ENCODE data around the gene TM4SF5. TPM values are rescaled to one million over a fixed set of nuclear protein-coding genes. Genes with fewer than 3 reads are reported as not detected.
A peak's percentile ranks its signal among the peaks of the same experiment; 100 is the strongest.

The TM4SF5 gene
- total RNA-seq, 1 experiment from 2014 or later: not detected

DNA sequence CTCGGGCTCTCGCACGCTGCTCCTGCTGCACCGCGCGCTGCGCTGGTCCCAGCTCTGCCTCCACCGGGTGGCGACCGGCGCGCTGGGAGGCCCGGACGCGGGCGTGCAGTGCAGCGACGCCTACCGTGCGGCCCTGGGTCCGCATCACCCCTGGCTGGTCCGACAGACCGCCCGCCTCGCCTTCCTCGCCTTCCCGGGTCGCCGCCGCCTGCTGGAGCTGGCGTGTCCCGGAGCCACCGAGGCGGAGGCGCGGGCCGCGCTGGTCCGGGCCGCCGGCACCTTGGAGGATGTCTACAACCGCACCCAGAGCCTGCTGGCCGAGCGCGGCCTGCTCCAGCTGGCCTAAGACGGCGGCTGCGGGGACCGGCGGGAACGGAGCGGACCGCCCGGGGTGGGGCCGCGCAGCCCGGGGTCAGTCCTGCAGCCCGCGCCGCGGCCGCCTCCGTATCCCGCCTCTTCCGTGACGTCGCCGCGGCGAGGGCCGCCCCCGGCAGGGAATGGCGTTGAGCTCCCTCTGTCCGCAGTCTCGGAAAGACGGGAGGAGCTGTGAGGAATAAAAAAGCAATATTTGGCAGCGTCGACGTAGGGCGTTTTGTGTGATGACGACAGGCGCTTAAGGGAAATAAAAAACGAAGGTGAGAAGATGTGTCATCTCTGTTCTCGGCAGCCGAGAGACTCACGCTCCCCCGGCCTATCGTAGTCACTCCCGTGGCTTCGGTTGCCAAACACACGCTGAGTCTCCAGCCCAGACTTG is 18.4 kb downstream of the TM4SF5 start (continued):
- TF ChIP-seq TEAD4 (CRISPR knock-in tag; IDR thresholded peaks at IDR 0.05): no peak
- TF ChIP-seq ZNF263 (CRISPR knock-in tag; IDR thresholded peaks at IDR 0.05; ENCODE audit: low read depth): 0 out of 2 replicates have a peak, but pooled peaks have one; percentile 35
- TF ChIP-seq, protein P1, sequence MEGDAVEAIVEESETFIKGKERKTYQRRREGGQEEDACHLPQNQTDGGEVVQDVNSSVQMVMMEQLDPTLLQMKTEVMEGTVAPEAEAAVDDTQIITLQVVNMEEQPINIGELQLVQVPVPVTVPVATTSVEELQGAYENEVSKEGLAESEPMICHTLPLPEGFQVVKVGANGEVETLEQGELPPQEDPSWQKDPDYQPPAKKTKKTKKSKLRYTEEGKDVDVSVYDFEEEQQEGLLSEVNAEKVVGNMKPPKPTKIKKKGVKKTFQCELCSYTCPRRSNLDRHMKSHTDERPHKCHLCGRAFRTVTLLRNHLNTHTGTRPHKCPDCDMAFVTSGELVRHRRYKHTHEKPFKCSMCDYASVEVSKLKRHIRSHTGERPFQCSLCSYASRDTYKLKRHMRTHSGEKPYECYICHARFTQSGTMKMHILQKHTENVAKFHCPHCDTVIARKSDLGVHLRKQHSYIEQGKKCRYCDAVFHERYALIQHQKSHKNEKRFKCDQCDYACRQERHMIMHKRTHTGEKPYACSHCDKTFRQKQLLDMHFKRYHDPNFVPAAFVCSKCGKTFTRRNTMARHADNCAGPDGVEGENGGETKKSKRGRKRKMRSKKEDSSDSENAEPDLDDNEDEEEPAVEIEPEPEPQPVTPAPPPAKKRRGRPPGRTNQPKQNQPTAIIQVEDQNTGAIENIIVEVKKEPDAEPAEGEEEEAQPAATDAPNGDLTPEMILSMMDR (IDR thresholded peaks at IDR 0.05): peak; percentile 20; the same call in 1 of the 2 replicates
- TF ChIP-seq ESRRA (CRISPR knock-in tag; IDR thresholded peaks at IDR 0.05; ENCODE audit: borderline replicate concordance): peak; percentile 65; the same call in 1 of the 2 replicates
- no peak for TF ChIP-seq SMAD4 (CRISPR knock-in tag; IDR thresholded peaks at IDR 0.05)
- TF ChIP-seq ZBTB21 (CRISPR knock-in tag; IDR thresholded peaks at IDR 0.05; ENCODE audit: borderline replicate concordance): 0 out of 2 replicates have a peak, but pooled peaks have one; percentile 57
- TF ChIP-seq PRRX2 (CRISPR knock-in tag; IDR thresholded peaks at IDR 0.05): no peak
- TF ChIP-seq SP1 (CRISPR knock-in tag; conservative IDR thresholded peaks at IDR 0.05): peak; percentile 80
- TF ChIP-seq, protein P2, sequence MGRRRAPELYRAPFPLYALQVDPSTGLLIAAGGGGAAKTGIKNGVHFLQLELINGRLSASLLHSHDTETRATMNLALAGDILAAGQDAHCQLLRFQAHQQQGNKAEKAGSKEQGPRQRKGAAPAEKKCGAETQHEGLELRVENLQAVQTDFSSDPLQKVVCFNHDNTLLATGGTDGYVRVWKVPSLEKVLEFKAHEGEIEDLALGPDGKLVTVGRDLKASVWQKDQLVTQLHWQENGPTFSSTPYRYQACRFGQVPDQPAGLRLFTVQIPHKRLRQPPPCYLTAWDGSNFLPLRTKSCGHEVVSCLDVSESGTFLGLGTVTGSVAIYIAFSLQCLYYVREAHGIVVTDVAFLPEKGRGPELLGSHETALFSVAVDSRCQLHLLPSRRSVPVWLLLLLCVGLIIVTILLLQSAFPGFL (CRISPR knock-in tag; IDR thresholded peaks at IDR 0.05; ENCODE audit: borderline replicate concordance): peak; percentile 25; the same call in 1 of the 2 replicates
- TF ChIP-seq, protein P3, sequence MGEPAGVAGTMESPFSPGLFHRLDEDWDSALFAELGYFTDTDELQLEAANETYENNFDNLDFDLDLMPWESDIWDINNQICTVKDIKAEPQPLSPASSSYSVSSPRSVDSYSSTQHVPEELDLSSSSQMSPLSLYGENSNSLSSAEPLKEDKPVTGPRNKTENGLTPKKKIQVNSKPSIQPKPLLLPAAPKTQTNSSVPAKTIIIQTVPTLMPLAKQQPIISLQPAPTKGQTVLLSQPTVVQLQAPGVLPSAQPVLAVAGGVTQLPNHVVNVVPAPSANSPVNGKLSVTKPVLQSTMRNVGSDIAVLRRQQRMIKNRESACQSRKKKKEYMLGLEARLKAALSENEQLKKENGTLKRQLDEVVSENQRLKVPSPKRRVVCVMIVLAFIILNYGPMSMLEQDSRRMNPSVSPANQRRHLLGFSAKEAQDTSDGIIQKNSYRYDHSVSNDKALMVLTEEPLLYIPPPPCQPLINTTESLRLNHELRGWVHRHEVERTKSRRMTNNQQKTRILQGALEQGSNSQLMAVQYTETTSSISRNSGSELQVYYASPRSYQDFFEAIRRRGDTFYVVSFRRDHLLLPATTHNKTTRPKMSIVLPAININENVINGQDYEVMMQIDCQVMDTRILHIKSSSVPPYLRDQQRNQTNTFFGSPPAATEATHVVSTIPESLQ (CRISPR knock-in tag; IDR thresholded peaks at IDR 0.05): no peak
- TF ChIP-seq, protein P4, sequence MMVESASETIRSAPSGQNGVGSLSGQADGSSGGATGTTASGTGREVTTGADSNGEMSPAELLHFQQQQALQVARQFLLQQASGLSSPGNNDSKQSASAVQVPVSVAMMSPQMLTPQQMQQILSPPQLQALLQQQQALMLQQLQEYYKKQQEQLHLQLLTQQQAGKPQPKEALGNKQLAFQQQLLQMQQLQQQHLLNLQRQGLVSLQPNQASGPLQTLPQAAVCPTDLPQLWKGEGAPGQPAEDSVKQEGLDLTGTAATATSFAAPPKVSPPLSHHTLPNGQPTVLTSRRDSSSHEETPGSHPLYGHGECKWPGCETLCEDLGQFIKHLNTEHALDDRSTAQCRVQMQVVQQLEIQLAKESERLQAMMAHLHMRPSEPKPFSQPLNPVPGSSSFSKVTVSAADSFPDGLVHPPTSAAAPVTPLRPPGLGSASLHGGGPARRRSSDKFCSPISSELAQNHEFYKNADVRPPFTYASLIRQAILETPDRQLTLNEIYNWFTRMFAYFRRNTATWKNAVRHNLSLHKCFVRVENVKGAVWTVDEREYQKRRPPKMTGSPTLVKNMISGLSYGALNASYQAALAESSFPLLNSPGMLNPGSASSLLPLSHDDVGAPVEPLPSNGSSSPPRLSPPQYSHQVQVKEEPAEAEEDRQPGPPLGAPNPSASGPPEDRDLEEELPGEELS (CRISPR knock-in tag; IDR thresholded peaks at IDR 0.05): peak; percentile 22
- peak; percentile 59; the same call in 1 of the 2 replicates for TF ChIP-seq GABPB1 (CRISPR knock-in tag; IDR thresholded peaks at IDR 0.05)
- no peak for TF ChIP-seq ATF1 (CRISPR knock-in tag; IDR thresholded peaks at IDR 0.05)
- TF ChIP-seq, protein P5, sequence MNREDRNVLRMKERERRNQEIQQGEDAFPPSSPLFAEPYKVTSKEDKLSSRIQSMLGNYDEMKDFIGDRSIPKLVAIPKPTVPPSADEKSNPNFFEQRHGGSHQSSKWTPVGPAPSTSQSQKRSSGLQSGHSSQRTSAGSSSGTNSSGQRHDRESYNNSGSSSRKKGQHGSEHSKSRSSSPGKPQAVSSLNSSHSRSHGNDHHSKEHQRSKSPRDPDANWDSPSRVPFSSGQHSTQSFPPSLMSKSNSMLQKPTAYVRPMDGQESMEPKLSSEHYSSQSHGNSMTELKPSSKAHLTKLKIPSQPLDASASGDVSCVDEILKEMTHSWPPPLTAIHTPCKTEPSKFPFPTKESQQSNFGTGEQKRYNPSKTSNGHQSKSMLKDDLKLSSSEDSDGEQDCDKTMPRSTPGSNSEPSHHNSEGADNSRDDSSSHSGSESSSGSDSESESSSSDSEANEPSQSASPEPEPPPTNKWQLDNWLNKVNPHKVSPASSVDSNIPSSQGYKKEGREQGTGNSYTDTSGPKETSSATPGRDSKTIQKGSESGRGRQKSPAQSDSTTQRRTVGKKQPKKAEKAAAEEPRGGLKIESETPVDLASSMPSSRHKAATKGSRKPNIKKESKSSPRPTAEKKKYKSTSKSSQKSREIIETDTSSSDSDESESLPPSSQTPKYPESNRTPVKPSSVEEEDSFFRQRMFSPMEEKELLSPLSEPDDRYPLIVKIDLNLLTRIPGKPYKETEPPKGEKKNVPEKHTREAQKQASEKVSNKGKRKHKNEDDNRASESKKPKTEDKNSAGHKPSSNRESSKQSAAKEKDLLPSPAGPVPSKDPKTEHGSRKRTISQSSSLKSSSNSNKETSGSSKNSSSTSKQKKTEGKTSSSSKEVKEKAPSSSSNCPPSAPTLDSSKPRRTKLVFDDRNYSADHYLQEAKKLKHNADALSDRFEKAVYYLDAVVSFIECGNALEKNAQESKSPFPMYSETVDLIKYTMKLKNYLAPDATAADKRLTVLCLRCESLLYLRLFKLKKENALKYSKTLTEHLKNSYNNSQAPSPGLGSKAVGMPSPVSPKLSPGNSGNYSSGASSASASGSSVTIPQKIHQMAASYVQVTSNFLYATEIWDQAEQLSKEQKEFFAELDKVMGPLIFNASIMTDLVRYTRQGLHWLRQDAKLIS (CRISPR knock-in tag; IDR thresholded peaks at IDR 0.05; ENCODE audit: borderline replicate concordance): no peak
- peak; percentile 51; the same call in 1 of the 2 replicates for TF ChIP-seq FOXK1 (CRISPR knock-in tag; IDR thresholded peaks at IDR 0.05)
- TF ChIP-seq, protein P6, sequence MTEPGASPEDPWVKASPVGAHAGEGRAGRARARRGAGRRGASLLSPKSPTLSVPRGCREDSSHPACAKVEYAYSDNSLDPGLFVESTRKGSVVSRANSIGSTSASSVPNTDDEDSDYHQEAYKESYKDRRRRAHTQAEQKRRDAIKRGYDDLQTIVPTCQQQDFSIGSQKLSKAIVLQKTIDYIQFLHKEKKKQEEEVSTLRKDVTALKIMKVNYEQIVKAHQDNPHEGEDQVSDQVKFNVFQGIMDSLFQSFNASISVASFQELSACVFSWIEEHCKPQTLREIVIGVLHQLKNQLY (CRISPR knock-in tag; IDR thresholded peaks at IDR 0.05): 0 out of 2 replicates have a peak, but pooled peaks have one; percentile 38
- peak; percentile 94 for TF ChIP-seq ZNF423 (CRISPR knock-in tag; IDR thresholded peaks at IDR 0.05)
- 0 out of 2 replicates have a peak, but pooled peaks have one; percentile 35 for TF ChIP-seq ZNF232 (CRISPR knock-in tag; IDR thresholded peaks at IDR 0.05)
- no peak for TF ChIP-seq CREB1 (CRISPR knock-in tag; IDR thresholded peaks at IDR 0.05)
- TF ChIP-seq, protein P7, sequence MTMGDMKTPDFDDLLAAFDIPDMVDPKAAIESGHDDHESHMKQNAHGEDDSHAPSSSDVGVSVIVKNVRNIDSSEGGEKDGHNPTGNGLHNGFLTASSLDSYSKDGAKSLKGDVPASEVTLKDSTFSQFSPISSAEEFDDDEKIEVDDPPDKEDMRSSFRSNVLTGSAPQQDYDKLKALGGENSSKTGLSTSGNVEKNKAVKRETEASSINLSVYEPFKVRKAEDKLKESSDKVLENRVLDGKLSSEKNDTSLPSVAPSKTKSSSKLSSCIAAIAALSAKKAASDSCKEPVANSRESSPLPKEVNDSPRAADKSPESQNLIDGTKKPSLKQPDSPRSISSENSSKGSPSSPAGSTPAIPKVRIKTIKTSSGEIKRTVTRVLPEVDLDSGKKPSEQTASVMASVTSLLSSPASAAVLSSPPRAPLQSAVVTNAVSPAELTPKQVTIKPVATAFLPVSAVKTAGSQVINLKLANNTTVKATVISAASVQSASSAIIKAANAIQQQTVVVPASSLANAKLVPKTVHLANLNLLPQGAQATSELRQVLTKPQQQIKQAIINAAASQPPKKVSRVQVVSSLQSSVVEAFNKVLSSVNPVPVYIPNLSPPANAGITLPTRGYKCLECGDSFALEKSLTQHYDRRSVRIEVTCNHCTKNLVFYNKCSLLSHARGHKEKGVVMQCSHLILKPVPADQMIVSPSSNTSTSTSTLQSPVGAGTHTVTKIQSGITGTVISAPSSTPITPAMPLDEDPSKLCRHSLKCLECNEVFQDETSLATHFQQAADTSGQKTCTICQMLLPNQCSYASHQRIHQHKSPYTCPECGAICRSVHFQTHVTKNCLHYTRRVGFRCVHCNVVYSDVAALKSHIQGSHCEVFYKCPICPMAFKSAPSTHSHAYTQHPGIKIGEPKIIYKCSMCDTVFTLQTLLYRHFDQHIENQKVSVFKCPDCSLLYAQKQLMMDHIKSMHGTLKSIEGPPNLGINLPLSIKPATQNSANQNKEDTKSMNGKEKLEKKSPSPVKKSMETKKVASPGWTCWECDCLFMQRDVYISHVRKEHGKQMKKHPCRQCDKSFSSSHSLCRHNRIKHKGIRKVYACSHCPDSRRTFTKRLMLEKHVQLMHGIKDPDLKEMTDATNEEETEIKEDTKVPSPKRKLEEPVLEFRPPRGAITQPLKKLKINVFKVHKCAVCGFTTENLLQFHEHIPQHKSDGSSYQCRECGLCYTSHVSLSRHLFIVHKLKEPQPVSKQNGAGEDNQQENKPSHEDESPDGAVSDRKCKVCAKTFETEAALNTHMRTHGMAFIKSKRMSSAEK (CRISPR knock-in tag; IDR thresholded peaks at IDR 0.05; ENCODE audit: borderline replicate concordance): no peak
- TF ChIP-seq HMGA2 (CRISPR knock-in tag; IDR thresholded peaks at IDR 0.05): no peak
- no peak for TF ChIP-seq TEAD1 (CRISPR knock-in tag; IDR thresholded peaks at IDR 0.05)

All from WTC11 (cell line).